22Rv1 (cell line): Measurements from ENCODE around the gene KSR2.
"Not testable (repeated sequence)": the region's sequence is repeated elsewhere in the genome, so short reads cannot be mapped to it uniquely, and the experiment has no call there.

Experiments
- H3K27ac ChIP-seq: fragments of 450-650 bp; 2 replicates; pipeline ENCODE4 v1.5.1; 2017
- CTCF ChIP-seq: fragments of 450-650 bp; IDR thresholded peaks from 2 replicates; pipeline ENCODE4 v1.5.1; 2017; ENCODE audit warnings: mild to moderate bottlenecking
- ZFX ChIP-seq: fragments of 450-650 bp; IDR thresholded peaks from 2 replicates; pipeline ENCODE4 v1.6.1; 2017; ENCODE audit warnings: antibody characterized with exemption, borderline replicate concordance

The KSR2 gene

GRCh38 chr12:117818400-117818799 is 150.4 kb downstream of the KSR2 start:
- TF ChIP-seq ZFX (no peak), CTCF (no peak)
- H3K27ac ChIP-seq: no peak overlapping the region

GRCh38 chr12:117809509-117809908 is 159.3 kb downstream of the KSR2 start:
- TF ChIP-seq CTCF: no peak
- no peak for TF ChIP-seq ZFX

GRCh38 chr12:117807946-117808345 is 160.8 kb downstream of the KSR2 start:
- no peak for TF ChIP-seq ZFX
- no peak for TF ChIP-seq CTCF

More at GRCh38 chr12:117809509-117809908, 159.3 kb downstream of the KSR2 start:
- H3K27ac ChIP-seq: no peak overlapping the region

GRCh38 chr12:117807355-117807754 is 161.4 kb downstream of the KSR2 start:
- no peak for TF ChIP-seq ZFX
- no peak for TF ChIP-seq CTCF
- no peak overlapping the region for H3K27ac ChIP-seq

More at GRCh38 chr12:117807946-117808345, 160.8 kb downstream of the KSR2 start:
- no peak overlapping the region for H3K27ac ChIP-seq

GRCh38 chr12:117805865-117806264 is 162.9 kb downstream of the KSR2 start:
- no peak for TF ChIP-seq ZFX
- TF ChIP-seq CTCF: no peak
- no peak overlapping the region for H3K27ac ChIP-seq

GRCh38 chr12:117803001-117803400 is 165.8 kb downstream of the KSR2 start:
- no peak overlapping the region for H3K27ac ChIP-seq
- TF ChIP-seq ZFX (no peak), CTCF (no peak)

GRCh38 chr12:117800711-117801110 is 168.1 kb downstream of the KSR2 start:
- not testable (repeated sequence) for H3K27ac ChIP-seq

- no peak overlapping the region for H3K27ac ChIP-seq
- TF ChIP-seq ZFX (no peak), CTCF (no peak)
Measured at GRCh38 chr12:117797202-117797601, 171.6 kb downstream of the KSR2 start.
